GM18907 (cell line): ENCODE measurements around the gene ZNF165.
A peak's percentile ranks its signal among the peaks of the same experiment; 100 is the strongest.
"Not testable (repeated sequence)": the region's sequence is repeated elsewhere in the genome, so short reads cannot be mapped to it uniquely, and the experiment has no call there.

Experiments used
- ATAC-seq: cut with Tn5 transposase; IDR thresholded peaks from one replicate; pipeline ENCODE4 v1.9.1; 2021; ENCODE audit warnings: mild to moderate bottlenecking, moderate library complexity; ENCODE audit not compliant: unreplicated experiment

The ZNF165 gene

GRCh38 chr6:28080381-28080630 lies at the start of gene ZNF165:
Gene ZNF165, plus strand, starts transcription at chr6:28080568. Its CDS starts 4,913 bp downstream, at chr6:28085481.
- peak; percentile 18 for ATAC-seq

GRCh38 chr6:28053584-28053983 lies 26.8 kb upstream of the ZNF165 start:
- ATAC-seq: no peak

GRCh38 chr6:28060405-28060804 lies 20.0 kb upstream of the ZNF165 start:
- no peak for ATAC-seq

- ATAC-seq: no peak
Observed at GRCh38 chr6:28064272-28064671, 16.1 kb upstream of the ZNF165 start.

GRCh38 chr6:28068067-28068466 lies 12.3 kb upstream of the ZNF165 start:
- ATAC-seq: no peak

GRCh38 chr6:28070968-28071367 lies 9.4 kb upstream of the ZNF165 start:
- not testable (repeated sequence) for ATAC-seq

GRCh38 chr6:28078050-28078449 lies 2.3 kb upstream of the ZNF165 start:
- no peak for ATAC-seq

GRCh38 chr6:28078836-28079235 lies 1.5 kb upstream of the ZNF165 start:
- ATAC-seq: no peak

GRCh38 chr6:28080631-28081485 lies 490 bp downstream of the ZNF165 start:
- ATAC-seq: peak; percentile 76

- peak; percentile 64 for ATAC-seq
Observed at GRCh38 chr6:28081486-28081751, 1.1 kb downstream of the ZNF165 start.

GRCh38 chr6:28082939-28083338 lies 2.6 kb downstream of the ZNF165 start:
- no peak for ATAC-seq

- no peak for ATAC-seq
Observed at GRCh38 chr6:28089054-28089453, 8.7 kb downstream of the ZNF165 start.

GRCh38 chr6:28090917-28091586 lies 10.7 kb downstream of the ZNF165 start:
- no peak for ATAC-seq

- not testable (repeated sequence) for ATAC-seq
Observed at GRCh38 chr6:28102222-28102621, 21.9 kb downstream of the ZNF165 start.

GRCh38 chr6:28102699-28103098 lies 22.3 kb downstream of the ZNF165 start:
- not testable (repeated sequence) for ATAC-seq

- ATAC-seq: peak; percentile 98
Observed at GRCh38 chr6:28104392-28105244, 24.2 kb downstream of the ZNF165 start.

GRCh38 chr6:28105245-28105639 lies 24.9 kb downstream of the ZNF165 start:
- ATAC-seq: peak; percentile 31

GRCh38 chr6:28107506-28107905 lies 27.1 kb downstream of the ZNF165 start:
- ATAC-seq: no peak

- ATAC-seq: no peak
Observed at GRCh38 chr6:28111964-28112363, 31.6 kb downstream of the ZNF165 start.

- no peak for ATAC-seq
Observed at GRCh38 chr6:28115799-28116198, 35.4 kb downstream of the ZNF165 start.

GRCh38 chr6:28117386-28118050 lies 37.1 kb downstream of the ZNF165 start:
- ATAC-seq: no peak
